Measurements from ENCODE around the gene AGRP. TPM values are rescaled to one million over a fixed set of nuclear protein-coding genes. Genes with fewer than 3 reads are reported as not detected.

AGRP gene
- total RNA-seq, 2 experiments from 2014 or later = not detected

DNA sequence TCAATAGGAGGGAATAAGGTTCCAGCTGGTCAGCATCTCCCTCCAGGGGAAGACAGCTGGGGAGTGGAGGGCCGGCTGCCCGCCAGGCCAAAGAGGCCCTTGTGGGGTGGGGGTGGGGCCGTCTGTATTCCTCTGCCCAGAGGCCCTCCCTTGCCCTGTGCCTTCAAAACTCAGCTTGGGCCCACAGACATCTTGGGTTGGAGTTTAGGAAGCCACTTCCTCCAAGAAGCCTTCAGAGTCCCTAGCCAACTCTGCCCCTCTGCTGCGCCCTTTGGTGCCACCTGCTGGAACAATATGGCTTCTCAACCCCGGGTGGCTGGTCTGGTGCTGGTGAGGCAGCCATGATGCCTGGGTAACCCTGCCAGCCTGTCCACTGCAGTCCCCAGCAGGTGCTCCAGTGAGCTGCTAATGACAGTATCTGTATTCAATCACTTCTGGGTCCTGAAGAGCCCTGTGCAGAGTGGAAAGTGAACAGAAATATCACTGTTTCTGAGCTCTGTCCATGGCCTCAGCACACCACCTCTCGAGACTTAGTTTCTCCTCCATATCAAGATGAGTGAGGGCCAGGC is 35.8 kb downstream of the AGRP start:
- H3K36me3 ChIP-seq (ENCODE audit: insufficient read depth, low read length) = no peaks in the 10 kb centered on the region

DNA sequence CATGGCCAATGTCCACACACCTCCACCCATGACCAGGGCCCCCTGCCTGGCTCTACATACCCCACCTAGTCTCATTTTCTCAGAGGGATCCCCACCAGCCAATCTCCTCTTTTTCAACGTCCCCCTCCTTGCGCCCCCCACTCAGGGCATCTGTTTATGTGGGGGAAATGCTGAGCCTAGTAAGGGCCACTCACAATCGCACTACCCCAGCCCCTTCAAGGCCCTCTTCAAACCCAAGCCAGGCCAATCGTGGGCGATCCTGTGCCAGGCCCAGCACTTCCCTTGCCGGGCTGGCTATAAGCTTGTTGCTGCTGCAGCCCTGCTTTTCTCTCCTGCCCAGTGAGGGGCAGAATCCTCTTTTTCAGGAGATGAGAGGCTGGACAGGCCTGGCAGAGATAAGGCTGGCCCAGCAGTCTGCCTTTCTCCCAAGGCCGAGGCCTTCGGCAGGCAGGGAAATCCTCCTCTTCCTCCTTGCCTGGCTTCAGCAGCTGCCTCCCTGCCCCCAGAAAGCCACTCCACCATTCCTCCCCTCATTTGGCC is 36.3 kb downstream of the AGRP start:
- no TSS peak for BruUV-seq (replicated peaks)

More for the DNA sequence above, 35.8 kb downstream of the AGRP start:
- no peak overlapping the region for H3K27ac ChIP-seq (ENCODE audit: low read depth, low read length, poor library complexity, severe bottlenecking)
- peak; percentile 68 for DNase-seq (ENCODE audit: low spot score)
- H4K20me1 ChIP-seq (ENCODE audit: insufficient read depth, low read length) = no peaks in the 10 kb centered on the region
- no peak overlapping the region for H3K4me2 ChIP-seq (ENCODE audit: low read length)
- H3K9me3 ChIP-seq (ENCODE audit: low read length) = no peaks in the 10 kb centered on the region
- no peaks in the 10 kb centered on the region for H3K4me1 ChIP-seq (ENCODE audit: insufficient read depth, low read length, poor library complexity, severe bottlenecking)
- intact Hi-C loops (cut with micrococcal nuclease; ENCODE audit: unreplicated experiment) = loop anchor here (1.0 kb wide), 1 partner anchor 19 kb away; no protein-coding TSS in a partner anchor
- no peaks in the 10 kb centered on the region for H3K9me2 ChIP-seq (ENCODE audit: insufficient read depth, low read length)
- no peaks in the 10 kb centered on the region for H3K79me2 ChIP-seq (ENCODE audit: insufficient read depth, low read depth, low read length)
- ChIA-PET CTCF (ENCODE audit: unreplicated experiment) (interaction anchor here (1.0 kb wide), 1 partner anchor 68 kb away, joined by 3 read pairs; no protein-coding TSS in a partner anchor), POLR2A (no interaction called here)
- no peak overlapping the region for H2AFZ ChIP-seq (ENCODE audit: low read length)
- TF ChIP-seq, protein P1, sequence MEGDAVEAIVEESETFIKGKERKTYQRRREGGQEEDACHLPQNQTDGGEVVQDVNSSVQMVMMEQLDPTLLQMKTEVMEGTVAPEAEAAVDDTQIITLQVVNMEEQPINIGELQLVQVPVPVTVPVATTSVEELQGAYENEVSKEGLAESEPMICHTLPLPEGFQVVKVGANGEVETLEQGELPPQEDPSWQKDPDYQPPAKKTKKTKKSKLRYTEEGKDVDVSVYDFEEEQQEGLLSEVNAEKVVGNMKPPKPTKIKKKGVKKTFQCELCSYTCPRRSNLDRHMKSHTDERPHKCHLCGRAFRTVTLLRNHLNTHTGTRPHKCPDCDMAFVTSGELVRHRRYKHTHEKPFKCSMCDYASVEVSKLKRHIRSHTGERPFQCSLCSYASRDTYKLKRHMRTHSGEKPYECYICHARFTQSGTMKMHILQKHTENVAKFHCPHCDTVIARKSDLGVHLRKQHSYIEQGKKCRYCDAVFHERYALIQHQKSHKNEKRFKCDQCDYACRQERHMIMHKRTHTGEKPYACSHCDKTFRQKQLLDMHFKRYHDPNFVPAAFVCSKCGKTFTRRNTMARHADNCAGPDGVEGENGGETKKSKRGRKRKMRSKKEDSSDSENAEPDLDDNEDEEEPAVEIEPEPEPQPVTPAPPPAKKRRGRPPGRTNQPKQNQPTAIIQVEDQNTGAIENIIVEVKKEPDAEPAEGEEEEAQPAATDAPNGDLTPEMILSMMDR (conservative IDR thresholded peaks at IDR 0.05; ENCODE audit: low read length) = peak; percentile 81
- no peak for TF ChIP-seq EZH2phosphoT487 (IDR thresholded peaks at IDR 0.05; ENCODE audit: borderline replicate concordance, low read depth, low read length)
- no peak overlapping the region for H3K4me3 ChIP-seq (ENCODE audit: low read depth, low read length, poor library complexity, severe bottlenecking)
- no TSS peak for BruUV-seq (replicated peaks)

More for the DNA sequence above, 36.3 kb downstream of the AGRP start:
- Histone ChIP-seq H3K9me3 (ENCODE audit: low read length) (no peaks in the 10 kb centered on the region), H3K4me1 (ENCODE audit: insufficient read depth, low read length, poor library complexity, severe bottlenecking) (no peaks in the 10 kb centered on the region), H2AFZ (ENCODE audit: low read length) (no peak overlapping the region), H3K27ac (ENCODE audit: low read depth, low read length, poor library complexity, severe bottlenecking) (no peak overlapping the region), H3K9me2 (ENCODE audit: insufficient read depth, low read length) (no peaks in the 10 kb centered on the region), H3K4me3 (ENCODE audit: low read depth, low read length, poor library complexity, severe bottlenecking) (no peak overlapping the region), H4K20me1 (ENCODE audit: insufficient read depth, low read length) (no peaks in the 10 kb centered on the region), H3K4me2 (ENCODE audit: low read length) (no peak overlapping the region), H3K36me3 (ENCODE audit: insufficient read depth, low read length) (no peaks in the 10 kb centered on the region), H3K79me2 (ENCODE audit: insufficient read depth, low read depth, low read length) (no peaks in the 10 kb centered on the region)
- POLR2A ChIA-PET = no interaction called here
- intact Hi-C loops (cut with micrococcal nuclease; ENCODE audit: unreplicated experiment) = loop anchor here (1.0 kb wide), 1 partner anchor 19 kb away; no protein-coding TSS in a partner anchor
- DNase-seq (ENCODE audit: low spot score) = no peak
- no peak for TF ChIP-seq EZH2phosphoT487 (IDR thresholded peaks at IDR 0.05; ENCODE audit: borderline replicate concordance, low read depth, low read length)
- TF ChIP-seq, protein P1 (conservative IDR thresholded peaks at IDR 0.05; ENCODE audit: low read length) = no peak
- CTCF ChIA-PET (ENCODE audit: unreplicated experiment) = interaction anchor here (1.0 kb wide), 1 partner anchor 69 kb away, joined by 3 read pairs; no protein-coding TSS in a partner anchor

Measured in OCI-LY7 (cell line).